ENCODE results near the gene SLC12A1. TPM values are rescaled to one million over a fixed set of nuclear protein-coding genes. Genes with fewer than 3 reads are reported as not detected.

The SLC12A1 gene
- total and polyA plus RNA-seq, 2 of the 8 experiments (the other 6 are each of a cell fraction or from before 2014, with no cell fraction given), result 0.63 to 1.0 TPM

DNA sequence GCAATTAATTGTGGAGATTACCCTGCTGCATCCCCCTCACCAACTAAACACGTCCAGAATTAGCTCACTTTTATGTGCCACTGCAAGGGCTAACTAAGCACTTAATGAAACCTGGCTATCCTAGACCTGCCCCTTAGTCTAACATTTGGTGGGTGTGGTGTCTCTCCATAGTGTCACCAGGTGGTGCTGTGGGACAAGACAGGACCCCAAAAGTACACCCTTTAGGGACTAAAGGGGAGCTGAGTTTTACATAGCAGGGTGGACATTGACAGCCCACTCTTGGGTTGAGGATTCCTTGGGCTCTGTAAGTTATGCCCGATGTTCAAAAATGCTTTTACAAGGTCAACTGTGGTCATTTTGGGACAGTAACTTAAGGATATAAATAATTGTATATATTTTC is 130.8 kb downstream of the SLC12A1 start (continued):
- TF ChIP-seq NRF1 (IDR thresholded peaks at IDR 0.05; ENCODE audit: low read depth, low read length) (no peak), MAFK (IDR thresholded peaks at IDR 0.05; ENCODE audit: low read depth, low read length) (no peak), POLR2A (IDR thresholded peaks at IDR 0.05; ENCODE audit: control extremely low read depth in 1 of 2, low read depth in 2 of 2, low read length in 2 of 2) (no peak), BCL11A (IDR thresholded peaks at IDR 0.05; ENCODE audit: low read depth in 2 of 2, low read length in 2 of 2) (no peak)
- TF ChIP-seq, protein P1, sequence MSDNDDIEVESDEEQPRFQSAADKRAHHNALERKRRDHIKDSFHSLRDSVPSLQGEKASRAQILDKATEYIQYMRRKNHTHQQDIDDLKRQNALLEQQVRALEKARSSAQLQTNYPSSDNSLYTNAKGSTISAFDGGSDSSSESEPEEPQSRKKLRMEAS (IDR thresholded peaks at IDR 0.05), result no peak

All from H1 (cell line).